Measurements from ENCODE around the gene OR6J1. TPM values are rescaled to one million over a fixed set of nuclear protein-coding genes. Genes with fewer than 3 reads are reported as not detected.
A peak's percentile ranks its signal among the peaks of the same experiment; 100 is the strongest.

The OR6J1 gene
- total and polyA plus RNA-seq, 2 of the 8 experiments (the other 6 are each of a cell fraction or from before 2014, with no cell fraction given), result not detected

GRCh38 chr14:22656945-22657731, 13.0 kb upstream of the OR6J1 start:
- Histone ChIP-seq H3K56ac (replicated peaks; ENCODE audit: insufficient read length, low read depth, low read length) (no peak overlapping the region), H3K23ac (ENCODE audit: insufficient read length) (no peak overlapping the region), H4K8ac (ENCODE audit: extremely low read depth, insufficient read depth, low read length) (no peak overlapping the region), H3K4me2 (ENCODE audit: insufficient read depth in 1 of 2, low read depth in 2 of 2, low read length in 2 of 2) (no peak overlapping the region), H3K23me2 (ENCODE audit: low read depth, low read length) (no peaks in the 10 kb centered on the region), H2AK5ac (ENCODE audit: low read depth, low read length) (no peak overlapping the region), H4K20me1 (replicated peaks in 1 of 2; ENCODE audit: control insufficient read depth in 1 of 2, insufficient read depth in 2 of 2, low read length in 2 of 2) (no peaks in the 10 kb centered on the region), H3K9ac (replicated peaks in 1 of 4; ENCODE audit: extremely low read depth in 1 of 4, low read depth in 3 of 4, low read length in 3 of 4) (peak overlapping the region in 1 of 4 experiments; percentile 19; a peak in 1 of 7 replicates), H2AFZ (ENCODE audit: low read length) (no peak overlapping the region), H3K79me1 (ENCODE audit: low read depth, low read length) (no peaks in the 10 kb centered on the region), H4K91ac (replicated peaks; ENCODE audit: insufficient read length, low read length) (no peak overlapping the region), H3K36me3 (ENCODE audit: control insufficient read depth in 2 of 4, insufficient read depth in 4 of 4, low read length in 3 of 4) (no peaks in the 10 kb centered on the region), H2BK12ac (ENCODE audit: low read depth, low read length) (no peak overlapping the region), H3K18ac (ENCODE audit: extremely low read depth, low read length) (no peak overlapping the region), H2BK120ac (replicated peaks; ENCODE audit: low read depth, low read length) (no peak overlapping the region), H4K5ac (ENCODE audit: insufficient read length, low read depth, low read length) (no peak overlapping the region), H3K4me3 (ENCODE audit: extremely low read depth in 1 of 4, insufficient read depth in 2 of 4, low read depth in 3 of 4, low read length in 4 of 4) (no peak overlapping the region), H2BK15ac (ENCODE audit: low read length) (no peak overlapping the region), H2BK5ac (ENCODE audit: low read depth, low read length) (no peak overlapping the region), H3K27ac (ENCODE audit: low read depth, low read length) (no peak overlapping the region), H3K14ac (ENCODE audit: insufficient read length) (no peak overlapping the region), H3K9me3 (ENCODE audit: insufficient read depth in 2 of 2, low read depth in 1 of 2, low read length in 1 of 2) (no peaks in the 10 kb centered on the region), H2BK20ac (ENCODE audit: low read length) (no peak overlapping the region), H3K27me3 (replicated peaks in 1 of 4; ENCODE audit: control insufficient read depth in 3 of 4, extremely low read depth in 1 of 4, insufficient read depth in 3 of 4, low read length in 3 of 4) (0 out of 7 replicates have a peak, but pooled peaks cover 0 to 2% (median 0%) of the 10 kb centered on the region in 4 experiments), H3K4ac (replicated peaks; ENCODE audit: insufficient read length, low read depth, low read length) (no peak overlapping the region), H3K4me1 (replicated peaks in 1 of 4; ENCODE audit: control insufficient read depth in 3 of 4, insufficient read depth in 4 of 4, low read length in 3 of 4) (no peaks in the 10 kb centered on the region), H3K79me2 (ENCODE audit: control insufficient read depth in 1 of 2, insufficient read depth in 2 of 2, low read length in 2 of 2) (no peaks in the 10 kb centered on the region)
- no peak for DNase-seq (ENCODE audit: low read depth in 1 of 2, low spot score in 2 of 2)
- POLR2A ChIA-PET (ENCODE audit: partially characterized antibody), result interaction anchor here (1.6 kb wide), 1 partner anchor 110 kb away, joined by 6 read pairs; the partner anchor contains the start of gene OXA1L
- CTCF ChIA-PET (ENCODE audit: partially characterized antibody), result interaction anchor here (0.8 to 6.7 kb wide), 29 partner anchors 8 to 225 kb away, joined by 3 to 78 read pairs (median 3); partner anchors contain the start of genes DAD1, OR6J1, OXA1L and SLC7A7
- WGBS, 2 experiments (ENCODE audit: extremely low coverage in 1 of 2, insufficient coverage in 1 of 2, insufficient read length in 1 of 2, insufficient replicate concordance in 2 of 2, low coverage in 1 of 2, low lambda C conversion rate in 2 of 2, missing lambda C conversion rate in 1 of 2), result 79% methylated on average over 8 of the region's 8 CpGs; no CpG with 5 or more reads in 1 of the 2 experiments
- FAIRE-seq, result no peak
- no peak for TF ChIP-seq EZH2 (IDR thresholded peaks at IDR 0.05; ENCODE audit: low read depth, low read length, severe bottlenecking)
- TF ChIP-seq CHD2 (IDR thresholded peaks at IDR 0.05; ENCODE audit: low read length), result no peak
- no peak for TF ChIP-seq TAF1 (IDR thresholded peaks at IDR 0.05; ENCODE audit: low read depth, low read length)
- TF ChIP-seq GABPA (IDR thresholded peaks at IDR 0.05; ENCODE audit: borderline replicate concordance, insufficient read depth, low read length), result no peak
- TF ChIP-seq BCL11A (IDR thresholded peaks at IDR 0.05; ENCODE audit: low read depth in 2 of 2, low read length in 2 of 2), result no peak
- TF ChIP-seq ASH2L (IDR thresholded peaks at IDR 0.05; ENCODE audit: low read length), result no peak
- TF ChIP-seq KDM5A (IDR thresholded peaks at IDR 0.05; ENCODE audit: low read length), result no peak
- no peak for TF ChIP-seq ATF3 (IDR thresholded peaks at IDR 0.05; ENCODE audit: insufficient read depth, low read depth, low read length)
- TF ChIP-seq RBBP5 (IDR thresholded peaks at IDR 0.05; ENCODE audit: borderline replicate concordance, low read depth, low read length), result no peak
- TF ChIP-seq JUN (IDR thresholded peaks at IDR 0.05; ENCODE audit: low read depth, low read length), result no peak
- no peak for TF ChIP-seq NRF1 (IDR thresholded peaks at IDR 0.05; ENCODE audit: low read depth, low read length)
- TF ChIP-seq KDM4A (IDR thresholded peaks at IDR 0.05; ENCODE audit: low read depth, low read length, severe bottlenecking), result no peak
